ENCODE data around the gene THADA. TPM values are rescaled to one million over a fixed set of nuclear protein-coding genes. Genes with fewer than 3 reads are reported as not detected.

The THADA gene
- total RNA-seq, 1 donor from 2014 or later = 11.0 TPM

GRCh38 chr2:43326101-43326825, 269.6 kb downstream of the THADA start:
- DNase-seq (ENCODE audit: low read depth) = no peak
- TF ChIP-seq, protein P1, sequence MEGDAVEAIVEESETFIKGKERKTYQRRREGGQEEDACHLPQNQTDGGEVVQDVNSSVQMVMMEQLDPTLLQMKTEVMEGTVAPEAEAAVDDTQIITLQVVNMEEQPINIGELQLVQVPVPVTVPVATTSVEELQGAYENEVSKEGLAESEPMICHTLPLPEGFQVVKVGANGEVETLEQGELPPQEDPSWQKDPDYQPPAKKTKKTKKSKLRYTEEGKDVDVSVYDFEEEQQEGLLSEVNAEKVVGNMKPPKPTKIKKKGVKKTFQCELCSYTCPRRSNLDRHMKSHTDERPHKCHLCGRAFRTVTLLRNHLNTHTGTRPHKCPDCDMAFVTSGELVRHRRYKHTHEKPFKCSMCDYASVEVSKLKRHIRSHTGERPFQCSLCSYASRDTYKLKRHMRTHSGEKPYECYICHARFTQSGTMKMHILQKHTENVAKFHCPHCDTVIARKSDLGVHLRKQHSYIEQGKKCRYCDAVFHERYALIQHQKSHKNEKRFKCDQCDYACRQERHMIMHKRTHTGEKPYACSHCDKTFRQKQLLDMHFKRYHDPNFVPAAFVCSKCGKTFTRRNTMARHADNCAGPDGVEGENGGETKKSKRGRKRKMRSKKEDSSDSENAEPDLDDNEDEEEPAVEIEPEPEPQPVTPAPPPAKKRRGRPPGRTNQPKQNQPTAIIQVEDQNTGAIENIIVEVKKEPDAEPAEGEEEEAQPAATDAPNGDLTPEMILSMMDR (conservative IDR thresholded peaks at IDR 0.05; ENCODE audit: low read depth, low read length) = no peak

GRCh38 chr2:43325107-43325811, 270.6 kb downstream of the THADA start:
- DNase-seq (ENCODE audit: low read depth) = no peak
- H3K4me3 ChIP-seq (ENCODE audit: low read depth, low read length) = no peak overlapping the region
- TF ChIP-seq, protein P1 (conservative IDR thresholded peaks at IDR 0.05; ENCODE audit: low read depth, low read length) = no peak

More at GRCh38 chr2:43326101-43326825, 269.6 kb downstream of the THADA start:
- no peak overlapping the region for H3K4me3 ChIP-seq (ENCODE audit: low read depth, low read length)

- TF ChIP-seq, protein P1 (conservative IDR thresholded peaks at IDR 0.05; ENCODE audit: low read depth, low read length) = no peak
- DNase-seq (ENCODE audit: low read depth) = no peak
- H3K4me3 ChIP-seq (ENCODE audit: low read depth, low read length) = no peak overlapping the region
These were observed 271.4 kb downstream of the THADA start for GRCh38 chr2:43324259-43325106.

- no peak overlapping the region for H3K4me3 ChIP-seq (ENCODE audit: low read depth, low read length)
- DNase-seq (ENCODE audit: low read depth) = no peak
- TF ChIP-seq, protein P1 (conservative IDR thresholded peaks at IDR 0.05; ENCODE audit: low read depth, low read length) = no peak
These were observed 272.0 kb downstream of the THADA start for GRCh38 chr2:43323857-43324256.

GRCh38 chr2:43321446-43321845, 274.4 kb downstream of the THADA start:
- DNase-seq (ENCODE audit: low read depth) = no peak
- H3K4me3 ChIP-seq (ENCODE audit: low read depth, low read length) = no peak overlapping the region
- TF ChIP-seq, protein P1 (conservative IDR thresholded peaks at IDR 0.05; ENCODE audit: low read depth, low read length) = no peak

DNA sequence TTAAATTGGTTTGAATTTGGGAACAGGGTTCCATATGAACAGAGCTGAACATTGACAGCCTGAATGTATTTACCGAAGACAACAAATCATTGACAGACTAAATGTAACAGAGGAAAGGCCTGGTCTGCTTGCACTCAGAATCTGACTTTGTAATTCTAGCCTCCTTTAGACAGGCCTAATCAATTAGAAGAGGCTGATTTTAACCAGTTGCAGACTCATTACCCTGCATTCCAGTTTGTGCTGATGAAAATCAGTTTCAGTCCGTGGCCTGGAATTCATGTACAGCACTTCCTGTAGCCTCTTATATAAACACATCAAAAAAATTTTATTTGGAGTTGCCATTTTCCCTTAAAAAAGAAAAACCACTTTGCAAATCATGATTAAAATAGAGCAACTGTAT, 276.3 kb downstream of the THADA start:
- TF ChIP-seq, protein P1 (conservative IDR thresholded peaks at IDR 0.05; ENCODE audit: low read depth, low read length) = no peak
- H3K4me3 ChIP-seq (ENCODE audit: low read depth, low read length) = no peak overlapping the region
- DNase-seq (ENCODE audit: low read depth) = no peak
